ENCODE results near the gene WDR45B.

Gene WDR45B

DNA sequence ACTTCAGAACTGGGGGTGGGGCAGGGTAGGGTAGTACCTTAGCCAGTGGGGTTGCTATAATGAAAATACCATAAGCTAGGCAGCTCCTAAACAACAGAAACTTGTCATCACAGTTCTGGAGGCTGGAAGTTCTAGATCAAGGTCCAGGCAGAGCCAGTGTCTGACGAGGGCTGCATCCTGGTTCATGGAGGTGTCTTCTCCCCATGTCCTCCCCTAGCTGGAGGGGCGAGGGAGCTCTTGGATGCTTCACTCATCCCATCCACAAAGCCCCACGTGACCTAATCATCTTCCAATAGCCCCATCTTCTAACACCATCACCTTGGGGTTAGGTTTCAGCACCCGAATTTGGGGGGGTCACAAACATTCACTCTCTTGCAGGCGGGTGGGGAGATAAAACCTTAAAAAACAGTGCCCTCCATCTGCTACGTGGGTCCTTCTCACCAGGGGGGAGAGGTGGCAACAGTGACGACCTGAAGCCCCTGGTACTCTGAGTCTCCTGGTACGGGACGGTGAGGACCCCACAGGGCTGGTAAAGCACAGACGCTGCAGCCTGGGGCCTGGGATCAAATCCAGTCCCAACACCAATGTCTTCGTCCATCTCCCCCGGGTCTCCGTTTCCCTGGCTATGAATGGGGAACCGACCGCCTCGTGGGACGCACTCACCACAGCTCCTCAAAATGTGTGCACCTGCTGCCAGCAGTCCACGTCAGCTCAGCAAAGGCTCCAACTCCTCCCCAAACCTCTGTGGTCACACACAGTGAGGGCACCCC is 27.4 kb upstream of the WDR45B start:
- DNase-seq, result no peak

DNA sequence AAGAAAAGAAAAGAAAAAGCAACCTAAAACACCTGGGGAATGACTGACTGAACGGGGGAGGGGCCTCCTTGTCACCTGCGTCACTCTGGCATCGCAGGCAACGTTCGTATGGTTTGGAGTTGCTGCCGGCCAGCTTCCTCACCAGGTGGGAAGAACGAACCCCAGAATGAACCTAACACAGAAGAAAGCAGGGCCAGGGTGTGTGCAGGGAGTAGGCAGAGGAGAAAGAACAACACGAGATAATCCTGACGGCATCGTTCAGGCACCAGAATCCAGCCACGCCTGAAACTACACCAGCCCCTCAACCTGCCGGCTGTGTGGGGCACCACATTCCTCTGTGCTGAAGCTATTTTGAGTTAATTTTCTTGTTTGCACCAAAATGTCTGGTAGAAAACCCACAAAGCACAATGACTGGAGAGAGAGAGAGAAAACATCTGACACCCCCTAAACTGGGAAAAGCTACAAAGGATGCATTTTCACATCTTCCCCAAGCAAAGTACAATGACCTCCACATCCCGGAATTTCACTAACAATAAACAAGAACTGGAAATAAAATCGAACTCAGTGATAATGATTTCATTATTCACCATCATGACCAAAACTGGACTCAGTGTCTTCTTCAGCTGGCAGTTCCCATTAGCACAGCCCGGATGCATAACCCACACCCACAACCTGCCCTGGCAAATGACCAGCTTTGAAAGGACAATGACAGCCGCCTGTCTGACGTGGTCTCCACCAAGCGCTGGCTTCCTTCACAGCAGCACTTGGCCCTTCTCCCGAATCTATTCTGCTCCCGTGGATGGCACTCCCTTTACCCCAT is 26.6 kb upstream of the WDR45B start:
- no peak for DNase-seq

DNA sequence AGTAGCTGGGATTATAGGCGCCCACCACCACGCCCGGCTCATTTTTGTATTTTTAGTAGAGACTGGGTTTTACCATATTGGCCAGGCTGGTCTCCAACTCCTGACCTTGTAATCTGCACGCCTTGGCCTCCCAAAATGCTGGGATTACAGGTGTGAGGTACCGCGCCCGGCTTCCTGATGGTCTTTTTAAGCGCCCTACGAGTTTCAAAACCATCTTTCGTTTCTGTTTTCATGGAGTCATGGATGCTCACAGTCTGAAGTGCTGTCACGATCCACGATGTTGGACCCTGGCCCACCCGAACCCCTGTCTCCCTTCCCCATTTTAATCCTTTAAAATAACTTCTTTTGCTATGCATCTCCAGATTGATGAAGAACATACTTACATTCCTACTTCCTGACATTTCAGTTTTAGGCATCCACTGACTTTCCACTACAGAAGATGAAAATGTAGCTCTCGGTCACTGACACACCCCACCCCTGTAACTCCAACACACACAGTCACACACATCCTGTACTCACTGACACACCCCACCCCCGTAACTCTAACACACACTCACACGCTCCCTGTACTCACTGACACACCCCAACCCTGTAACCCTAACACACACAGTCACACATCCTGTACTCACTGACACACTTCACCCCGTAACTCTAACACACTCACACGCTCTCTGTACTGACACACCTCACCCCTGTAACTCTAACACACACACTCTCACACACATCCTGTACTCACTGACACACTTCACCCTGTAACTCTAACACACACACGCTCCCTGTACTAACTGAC is 22.6 kb upstream of the WDR45B start:
- DNase-seq, result no peak

DNA sequence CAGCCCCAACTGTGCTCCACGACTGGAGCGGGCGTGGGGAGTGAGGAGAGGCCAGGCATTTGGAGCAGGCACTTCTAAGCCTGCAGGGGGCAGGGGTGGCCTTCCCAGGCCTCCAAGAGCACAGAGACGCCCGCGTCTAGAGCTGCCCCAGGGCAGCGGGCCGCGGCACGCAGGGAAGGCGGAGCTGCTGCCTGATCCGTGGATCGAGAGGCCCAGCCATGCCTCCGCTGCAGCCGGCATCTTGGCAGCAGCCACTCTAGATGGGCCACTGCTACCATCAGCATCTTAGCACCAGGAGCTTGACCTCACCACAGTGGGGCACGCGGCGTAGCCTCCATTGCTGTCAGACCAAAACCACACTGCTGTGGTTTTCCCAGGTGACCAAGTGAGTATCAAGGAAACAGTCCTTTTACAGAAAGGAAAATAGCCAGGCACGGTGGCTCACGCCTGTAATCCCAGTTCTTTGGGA is 20.4 kb upstream of the WDR45B start:
- no peak for DNase-seq

DNA sequence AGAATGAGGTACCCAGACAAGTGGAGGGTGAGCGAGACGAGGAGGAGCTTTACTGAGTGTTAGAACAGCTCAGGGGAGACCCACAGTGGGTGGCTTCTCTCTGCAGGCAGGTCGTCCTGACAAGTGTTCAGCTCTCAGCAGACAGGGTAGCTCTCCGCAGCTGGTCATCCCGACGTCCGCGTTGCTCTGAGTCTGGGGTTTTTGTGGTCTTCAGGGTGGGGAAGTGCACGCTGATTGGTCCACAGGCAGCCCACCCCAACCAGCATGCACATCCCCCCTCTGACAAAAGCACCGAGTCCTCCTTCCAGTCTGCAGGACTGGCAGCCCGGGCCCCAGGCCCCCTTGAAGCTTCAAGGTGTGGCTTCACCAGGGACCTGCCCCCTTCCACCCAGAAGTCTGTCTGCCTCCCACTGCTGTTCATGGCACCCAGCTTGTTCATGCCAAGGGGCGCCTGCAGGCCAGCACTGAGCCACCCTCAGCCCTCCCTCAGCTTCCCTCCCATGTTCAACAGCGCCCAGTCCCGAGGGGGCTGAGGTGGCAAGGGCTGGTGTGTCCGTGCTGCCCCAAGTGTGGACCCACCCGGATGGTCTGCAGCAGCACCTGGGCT is 19.9 kb upstream of the WDR45B start:
- no peak for DNase-seq

- DNase-seq, result no peak
Measured at GRCh38 chr17:82667668-82668000, 19.4 kb upstream of the WDR45B start.

GRCh38 chr17:82666931-82667667 is 18.9 kb upstream of the WDR45B start:
- no peak for DNase-seq

DNA sequence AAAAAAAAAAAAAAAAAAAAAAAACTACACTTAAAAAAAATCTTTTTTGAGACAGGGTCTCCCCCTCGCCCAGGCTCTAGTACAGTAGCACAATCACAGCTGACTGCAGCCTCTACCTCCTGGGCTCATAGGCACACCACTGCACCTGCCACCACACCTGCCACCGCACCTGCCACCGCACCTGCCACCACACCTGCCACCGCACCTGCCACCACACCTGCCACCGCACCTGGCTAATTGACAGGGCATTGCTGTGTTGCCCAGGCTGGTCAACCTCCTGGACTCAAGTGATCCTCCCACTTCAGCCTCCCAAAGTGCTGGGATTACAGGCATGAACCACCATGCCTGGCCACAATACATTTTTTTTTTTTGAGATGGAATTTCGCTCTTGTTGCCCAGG is 17.6 kb upstream of the WDR45B start:
- no peak for DNase-seq

GRCh38 chr17:82665217-82665616 is 17.0 kb upstream of the WDR45B start:
- no peak for DNase-seq

GRCh38 chr17:82664701-82665182 is 16.5 kb upstream of the WDR45B start:
- no peak for DNase-seq

DNA sequence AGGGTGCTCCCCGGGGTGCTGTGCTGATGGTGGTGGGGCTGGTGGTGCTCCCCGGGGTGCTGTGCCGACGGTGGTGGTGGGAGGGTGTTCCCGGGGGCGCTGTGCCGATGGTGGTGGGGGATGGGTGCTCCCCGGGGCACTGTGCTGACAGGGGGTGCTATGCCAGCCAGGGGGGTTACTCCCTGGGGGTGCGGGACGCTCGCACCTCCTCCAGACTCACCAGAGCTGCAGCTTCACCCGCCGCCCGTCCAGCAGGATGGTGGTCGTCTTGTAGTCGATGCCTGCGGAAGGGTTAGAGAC is 16.0 kb upstream of the WDR45B start:
- no peak for DNase-seq

DNA sequence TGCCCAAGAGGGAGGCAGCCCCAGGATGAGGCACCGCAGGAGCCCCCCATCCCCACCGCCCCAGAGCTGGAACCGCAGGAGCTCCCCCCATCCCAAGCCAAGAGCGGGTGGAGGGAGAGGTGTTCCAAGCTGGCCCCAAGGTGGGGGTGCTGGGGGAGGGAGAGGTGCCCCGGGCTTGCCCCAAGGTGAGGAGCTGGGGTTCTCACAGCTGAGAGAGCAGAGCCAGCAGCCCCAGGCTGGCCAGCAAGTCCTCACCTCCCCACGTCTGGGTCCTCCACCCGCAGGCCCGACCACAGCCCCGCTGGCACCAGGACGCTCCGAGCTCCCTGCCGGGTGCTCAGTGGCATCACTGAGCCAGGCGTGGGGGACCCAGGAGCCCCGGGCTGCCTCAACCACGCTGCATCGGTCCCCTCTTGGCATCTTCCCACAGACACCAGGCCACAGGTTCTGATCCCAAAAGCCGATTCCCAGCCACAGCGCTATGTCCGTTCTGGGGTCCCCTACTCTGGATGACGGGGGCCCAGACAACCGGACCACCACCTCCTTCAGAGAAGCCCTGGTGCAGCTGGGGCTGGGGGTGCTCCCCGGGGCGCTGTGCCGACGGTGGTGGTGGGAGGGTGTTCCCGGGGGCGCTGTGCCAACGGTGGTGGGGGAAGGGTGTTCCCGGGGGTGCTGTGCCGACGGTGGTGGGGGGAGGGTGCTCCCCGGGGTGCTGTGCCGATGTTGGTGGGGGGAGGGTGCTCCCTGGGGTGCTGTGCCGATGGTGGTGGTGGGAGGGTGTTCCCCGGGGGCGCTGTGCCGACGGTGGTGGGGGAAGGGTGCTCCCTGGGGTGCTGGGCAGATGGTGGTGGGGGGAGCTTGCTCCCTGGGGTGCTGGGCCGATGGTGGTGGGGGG is 15.4 kb upstream of the WDR45B start:
- no peak for DNase-seq

GRCh38 chr17:82662711-82663261 is 14.5 kb upstream of the WDR45B start:
- DNase-seq, result no peak

GRCh38 chr17:82661717-82662683 is 13.8 kb upstream of the WDR45B start:
- DNase-seq, result no peak

- no peak for DNase-seq
Measured at GRCh38 chr17:82659886-82660285, 11.6 kb upstream of the WDR45B start.

GRCh38 chr17:82658796-82659452 is 10.7 kb upstream of the WDR45B start:
- DNase-seq, result no peak

GRCh38 chr17:82658331-82658730 is 10.1 kb upstream of the WDR45B start:
- no peak for DNase-seq

GRCh38 chr17:82657926-82658325 is 9.7 kb upstream of the WDR45B start:
- no peak for DNase-seq

DNA sequence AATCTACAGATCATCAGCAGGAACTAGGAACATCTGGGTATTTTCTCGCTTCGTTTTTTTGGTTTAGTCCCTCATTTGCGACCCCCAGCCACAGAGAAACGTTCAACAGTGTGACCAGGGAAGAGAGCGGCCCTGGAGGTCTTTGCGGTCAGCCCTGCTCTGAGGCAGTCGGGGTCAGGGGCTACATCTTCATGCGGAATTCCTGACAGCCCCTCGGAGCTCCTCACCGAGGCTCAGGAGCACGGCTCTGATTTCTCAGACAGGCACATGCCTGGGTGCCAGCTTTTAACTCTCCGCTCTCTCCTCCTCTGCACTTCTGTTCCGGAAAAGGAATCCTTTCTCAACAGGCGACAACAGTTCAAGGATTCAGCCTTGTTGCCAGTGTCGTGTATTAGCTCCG is 8.0 kb upstream of the WDR45B start:
- no peak for DNase-seq
